GM12878 (cell line): ENCODE results near the gene SCAMP5. TPM values are rescaled to one million over a fixed set of nuclear protein-coding genes. Genes with fewer than 3 reads are reported as not detected.

Experiments
- BCL11A ChIP-seq: IDR thresholded peaks from 2 replicates; pipeline ENCODE4 v1.6.1; 2011; ENCODE audit warnings: low read depth, low read length
- BCLAF1 ChIP-seq: fragments of 450-650 bp; IDR thresholded peaks from 2 replicates; pipeline ENCODE4 v1.6.1; 2017; ENCODE audit warnings: antibody characterized with exemption, mild to moderate bottlenecking, moderate library complexity
- CHD2 ChIP-seq: IDR thresholded peaks from 2 replicates; pipeline ENCODE4 v1.6.1; 2011; ENCODE audit warnings: low read depth, low read length, improper control_type of control experiment, borderline replicate concordance
- CTCF ChIP-seq, 3 experiments: IDR thresholded peaks in 2 of 3; conservative IDR thresholded peaks in 1 of 3; 2 replicates each; pipeline ENCODE4 v1.5.1; 2011; ENCODE audit warnings: low read depth in 3 of 3, low read length in 3 of 3, mild to moderate bottlenecking in 3 of 3, control low read depth in 2 of 3, moderate library complexity in 2 of 3, inconsistent platforms in 1 of 3, mixed read lengths in 1 of 3; ENCODE audit not compliant: control insufficient read depth in 2 of 3, insufficient read depth in 1 of 3; ENCODE audit errors: extremely low read depth in 1 of 3
- CUX1 ChIP-seq: IDR thresholded peaks from 2 replicates; pipeline ENCODE4 v1.6.1; 2012; ENCODE audit warnings: improper control_type of control experiment, low read depth, low read length; ENCODE audit not compliant: insufficient replicate concordance
- ETV6 ChIP-seq, 2 experiments: fragments of 450-650 bp in 1 of 2; IDR thresholded peaks in 1 of 2; conservative IDR thresholded peaks in 1 of 2; 2 replicates each; pipeline ENCODE4 v1.6.1; 2014; ENCODE audit warnings: antibody characterized with exemption in 1 of 2, borderline replicate concordance in 1 of 2, low read depth in 1 of 2, mild to moderate bottlenecking in 1 of 2, moderate library complexity in 1 of 2
- FOXK2 ChIP-seq: fragments of 450-650 bp; IDR thresholded peaks from 2 replicates; pipeline ENCODE4 v1.6.1; 2017; ENCODE audit warnings: mild to moderate bottlenecking, moderate library complexity
- FOXM1 ChIP-seq: IDR thresholded peaks from 2 replicates; pipeline ENCODE4 v1.6.1; 2012; ENCODE audit warnings: low read depth, mild to moderate bottlenecking, inconsistent platforms, low read length, moderate library complexity
- GABPA ChIP-seq: IDR thresholded peaks from 2 replicates; pipeline ENCODE4 v1.6.1; 2014; ENCODE audit warnings: antibody characterized with exemption, low read depth, mild to moderate bottlenecking, inconsistent platforms
- HCFC1 ChIP-seq: fragments of 150-350 bp; IDR thresholded peaks from 2 replicates; pipeline ENCODE4 v1.6.1; 2014; ENCODE audit warnings: low read length
- HDGF ChIP-seq: fragments of 450-650 bp; IDR thresholded peaks from 2 replicates; pipeline ENCODE4 v1.6.1; 2016; ENCODE audit warnings: antibody characterized with exemption
- KLF5 ChIP-seq: fragments of 450-650 bp; IDR thresholded peaks from 2 replicates; pipeline ENCODE4 v1.6.1; 2014; ENCODE audit warnings: mild to moderate bottlenecking; ENCODE audit not compliant: partially characterized antibody
- NFYA ChIP-seq: IDR thresholded peaks from 2 replicates; pipeline ENCODE4 v1.6.1; 2011; ENCODE audit warnings: low read depth, mild to moderate bottlenecking, low read length, improper control_type of control experiment, borderline replicate concordance
- POLR2AphosphoS2 ChIP-seq: IDR thresholded peaks from 2 replicates; pipeline ENCODE4 v1.6.1; 2011; ENCODE audit warnings: low read depth, mild to moderate bottlenecking, low read length, improper control_type of control experiment, moderate library complexity
- POLR2AphosphoS5 ChIP-seq: IDR thresholded peaks from 2 replicates; pipeline ENCODE4 v1.6.1; 2011; ENCODE audit warnings: mild to moderate bottlenecking, low read length, inconsistent platforms
- RAD21 ChIP-seq: IDR thresholded peaks from 2 replicates; pipeline ENCODE4 v1.6.1; 2011; ENCODE audit warnings: mild to moderate bottlenecking, low read depth, low read length, moderate library complexity; ENCODE audit not compliant: insufficient read depth
- RAD51 ChIP-seq: fragments of 450-650 bp; IDR thresholded peaks from 2 replicates; pipeline ENCODE4 v1.6.1; 2016; ENCODE audit warnings: moderate library complexity, mild to moderate bottlenecking, inconsistent platforms
- STAT1 ChIP-seq: fragments of 450-650 bp; conservative IDR thresholded peaks from 2 replicates; pipeline ENCODE4 v1.6.1; 2014; ENCODE audit warnings: antibody characterized with exemption, mild to moderate bottlenecking
- SUPT20H ChIP-seq: IDR thresholded peaks from 2 replicates; pipeline ENCODE4 v1.6.1; 2011; ENCODE audit warnings: low read depth, mild to moderate bottlenecking, low read length, moderate library complexity, borderline replicate concordance; ENCODE audit not compliant: control insufficient read depth
- YY1 ChIP-seq: IDR thresholded peaks from 2 replicates; pipeline ENCODE4 v1.6.1; 2011; ENCODE audit warnings: low read depth, mild to moderate bottlenecking, low read length
- polyA plus RNA-seq, 11 experiments: library from polyadenylated mRNA; depleted of rRNA in 4 of 11; unstranded in 6 of 11; stranded (reverse) in 5 of 11; fragments of >200 nt; fragmentation: Nextera tagmentation in 4 of 11; fragmentation: Illumina TruSeq in 1 of 11; extraction: Ambion mirVana in 4 of 11; extraction: Trizol in 1 of 11; gene quantifications; 1 replicate in 1 of 11; 2 replicates in 10 of 11; pipeline versions ENCODE4 v1.2.1 to v1.2.3, GENCODE V29; 2011 to 2016; ENCODE audit warnings: inconsistent platforms in 2 of 11, missing spikeins in 2 of 11, low read depth in 1 of 11
- total RNA-seq, 4 experiments: library from RNA; depleted of rRNA in 3 of 4; stranded (reverse); fragments of >200 nt in 3 of 4; fragmentation: Illumina TruSeq in 1 of 4; extraction: Trizol in 1 of 4; gene quantifications; 2 replicates each; pipeline versions ENCODE4 v1.2.1 to v1.2.3, GENCODE V29; 2013 to 2021

The SCAMP5 gene
- total and polyA plus RNA-seq, 10 of the 15 experiments (the other 5 are each of a cell fraction or from before 2014, with no cell fraction given): 1.6 to 41.6 (median 16.9) TPM

GRCh38 chr15:75042730-75043508, 47.6 kb downstream of the SCAMP5 start (continued):
- TF ChIP-seq BCLAF1 (no peak), CTCF (IDR thresholded peaks at IDR 0.05 in 2 of 3, conservative IDR thresholded peaks at IDR 0.05 in 1 of 3; ENCODE audit: control insufficient read depth in 2 of 3, extremely low read depth in 1 of 3, insufficient read depth in 1 of 3, low read depth in 3 of 3, low read length in 3 of 3) (peak; percentile 77 to 89 (median 89)), HDGF (peak; percentile 92), POLR2AphosphoS5 (peak; percentile 95), CHD2 (peak; percentile 91), RAD51 (peak; percentile 31; the same call in 1 of the 2 replicates), HCFC1 (no peak), SUPT20H (no peak), FOXM1 (no peak), CUX1 (peak; percentile 77), ETV6 (conservative IDR thresholded peaks at IDR 0.05 in 1 of 2, IDR thresholded peaks at IDR 0.05 in 1 of 2; ENCODE audit: borderline replicate concordance in 1 of 2, low read depth in 1 of 2) (peak in 1 of 2 experiments; percentile 93; a peak in 2 of 4 replicates), KLF5 (peak; percentile 91), GABPA (no peak), FOXK2 (peak; percentile 76), YY1 (peak; percentile 59), POLR2AphosphoS2 (no peak; the same call in 1 of the 2 replicates), BCL11A (peak; percentile 97), NFYA (no peak), STAT1 (peak; percentile 78), RAD21 (peak; percentile 81)
